WTC11 (cell line): ENCODE measurements around the gene CREB3L4.

Source experiments
- CBFB ChIP-seq: sonication (generic); formaldehyde crosslinking; IDR thresholded peaks from 2 replicates; pipeline ENCODE4 v1.8.1; 2022; ENCODE audit warnings: mild to moderate bottlenecking, low read depth, missing genetic modification reagents
- JUN ChIP-seq: sonication (generic); formaldehyde crosslinking; IDR thresholded peaks from 2 replicates; pipeline ENCODE4 v1.8.0; 2023; ENCODE audit warnings: mild to moderate bottlenecking, missing genetic modification reagents
- KAT7 ChIP-seq: sonication (generic); formaldehyde crosslinking; IDR thresholded peaks from 2 replicates; pipeline ENCODE4 v1.8.1; 2023; ENCODE audit warnings: missing genetic modification reagents, mild to moderate bottlenecking, borderline replicate concordance
- MYBL2 ChIP-seq: sonication (generic); formaldehyde crosslinking; IDR thresholded peaks from 2 replicates; pipeline ENCODE4 v1.8.1; 2023; ENCODE audit warnings: mild to moderate bottlenecking, moderate library complexity, missing genetic modification reagents
- TEAD4 ChIP-seq: sonication (generic); formaldehyde crosslinking; IDR thresholded peaks from 2 replicates; pipeline ENCODE4 v1.8.0; 2022; ENCODE audit warnings: mild to moderate bottlenecking, missing genetic modification reagents
- TP53 ChIP-seq: sonication (generic); formaldehyde crosslinking; IDR thresholded peaks from 2 replicates; pipeline ENCODE4 v1.8.1; 2023; ENCODE audit warnings: mild to moderate bottlenecking, missing genetic modification reagents
- TF ChIP-seq, protein P1 (sequence below): sonication (generic); formaldehyde crosslinking; IDR thresholded peaks from 2 replicates; pipeline ENCODE4 v1.8.0; 2022; ENCODE audit warnings: mild to moderate bottlenecking, missing genetic modification reagents
- TF ChIP-seq, protein P2 (sequence below): fragments of 200-600 bp; IDR thresholded peaks from 2 replicates; pipeline ENCODE4 v1.8.0; 2022; ENCODE audit warnings: antibody characterized with exemption
- TF ChIP-seq, protein P3 (sequence below): sonication (generic); formaldehyde crosslinking; IDR thresholded peaks from 2 replicates; pipeline ENCODE4 v1.8.1; 2023; ENCODE audit warnings: mild to moderate bottlenecking, missing genetic modification reagents, moderate library complexity

DNA sequence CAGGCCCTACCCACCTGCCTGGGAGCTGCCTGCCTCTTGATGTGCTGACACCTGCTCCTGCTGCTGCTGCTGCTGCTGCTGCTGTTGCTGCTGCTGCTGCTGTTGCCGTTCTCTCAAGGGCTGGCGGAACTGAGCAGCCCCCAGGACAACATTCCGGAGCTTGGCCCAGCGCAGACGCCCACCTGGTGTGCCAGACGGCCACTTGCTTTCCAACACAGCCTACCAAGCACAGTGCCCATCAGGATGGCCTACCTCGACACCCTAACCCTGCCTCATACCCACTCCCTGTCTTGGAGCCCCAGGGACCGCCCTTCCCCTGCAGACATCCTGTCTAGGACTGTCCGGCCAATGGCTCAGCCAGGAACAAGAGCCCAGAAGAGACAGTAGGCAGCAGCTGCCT lies 33.0 kb upstream of the CREB3L4 start:
- TF ChIP-seq, protein P1, sequence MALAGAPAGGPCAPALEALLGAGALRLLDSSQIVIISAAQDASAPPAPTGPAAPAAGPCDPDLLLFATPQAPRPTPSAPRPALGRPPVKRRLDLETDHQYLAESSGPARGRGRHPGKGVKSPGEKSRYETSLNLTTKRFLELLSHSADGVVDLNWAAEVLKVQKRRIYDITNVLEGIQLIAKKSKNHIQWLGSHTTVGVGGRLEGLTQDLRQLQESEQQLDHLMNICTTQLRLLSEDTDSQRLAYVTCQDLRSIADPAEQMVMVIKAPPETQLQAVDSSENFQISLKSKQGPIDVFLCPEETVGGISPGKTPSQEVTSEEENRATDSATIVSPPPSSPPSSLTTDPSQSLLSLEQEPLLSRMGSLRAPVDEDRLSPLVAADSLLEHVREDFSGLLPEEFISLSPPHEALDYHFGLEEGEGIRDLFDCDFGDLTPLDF: no peak
- TF ChIP-seq, protein P2, sequence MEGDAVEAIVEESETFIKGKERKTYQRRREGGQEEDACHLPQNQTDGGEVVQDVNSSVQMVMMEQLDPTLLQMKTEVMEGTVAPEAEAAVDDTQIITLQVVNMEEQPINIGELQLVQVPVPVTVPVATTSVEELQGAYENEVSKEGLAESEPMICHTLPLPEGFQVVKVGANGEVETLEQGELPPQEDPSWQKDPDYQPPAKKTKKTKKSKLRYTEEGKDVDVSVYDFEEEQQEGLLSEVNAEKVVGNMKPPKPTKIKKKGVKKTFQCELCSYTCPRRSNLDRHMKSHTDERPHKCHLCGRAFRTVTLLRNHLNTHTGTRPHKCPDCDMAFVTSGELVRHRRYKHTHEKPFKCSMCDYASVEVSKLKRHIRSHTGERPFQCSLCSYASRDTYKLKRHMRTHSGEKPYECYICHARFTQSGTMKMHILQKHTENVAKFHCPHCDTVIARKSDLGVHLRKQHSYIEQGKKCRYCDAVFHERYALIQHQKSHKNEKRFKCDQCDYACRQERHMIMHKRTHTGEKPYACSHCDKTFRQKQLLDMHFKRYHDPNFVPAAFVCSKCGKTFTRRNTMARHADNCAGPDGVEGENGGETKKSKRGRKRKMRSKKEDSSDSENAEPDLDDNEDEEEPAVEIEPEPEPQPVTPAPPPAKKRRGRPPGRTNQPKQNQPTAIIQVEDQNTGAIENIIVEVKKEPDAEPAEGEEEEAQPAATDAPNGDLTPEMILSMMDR: no peak
- TF ChIP-seq, protein P3, sequence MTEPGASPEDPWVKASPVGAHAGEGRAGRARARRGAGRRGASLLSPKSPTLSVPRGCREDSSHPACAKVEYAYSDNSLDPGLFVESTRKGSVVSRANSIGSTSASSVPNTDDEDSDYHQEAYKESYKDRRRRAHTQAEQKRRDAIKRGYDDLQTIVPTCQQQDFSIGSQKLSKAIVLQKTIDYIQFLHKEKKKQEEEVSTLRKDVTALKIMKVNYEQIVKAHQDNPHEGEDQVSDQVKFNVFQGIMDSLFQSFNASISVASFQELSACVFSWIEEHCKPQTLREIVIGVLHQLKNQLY: no peak
- TF ChIP-seq TP53 (CRISPR knock-in tag) (no peak), KAT7 (no peak), MYBL2 (CRISPR knock-in tag) (no peak), JUN (CRISPR knock-in tag) (no peak), CBFB (no peak), TEAD4 (no peak)
